K562 (cell line): ENCODE data around the gene MRPL37. TPM values are rescaled to one million over a fixed set of nuclear protein-coding genes. Genes with fewer than 3 reads are reported as not detected.
"Not testable (repeated sequence)": the region's sequence is repeated elsewhere in the genome, so short reads cannot be mapped to it uniquely, and the experiment has no call there.

Source experiments
- ATAC-seq: fragments of 200-7000 bp; cut with Tn5 transposase; 3 replicates; pipeline ENCODE4 v1.9.1; 2020; ENCODE audit warnings: moderate library complexity
- BruUV-seq: library from RNA; stranded (reverse); fragments of 400-500 nt; replicated peaks from 2 replicates; lab custom pipeline; 2021; lab: Mats Ljungman, UMichigan
- CTCF ChIA-PET: fragments of 300-600 bp; formaldehyde crosslinking; extraction: SDS; loops from one replicate; lab custom pipeline; 2021; ENCODE audit warnings: low intra/inter-chr PET ratio; lab: Yijun Ruan, JAX
- POLR2A ChIA-PET: fragments of 300-600, 350-650 bp; sonication (Branson Sonifier 250); formaldehyde crosslinking; extraction: SDS; loops from one replicate; lab custom pipeline; 2021; ENCODE audit warnings: antibody characterized with exemption, inconsistent platforms; lab: Yijun Ruan, JAX
- DNase-seq, 4 experiments: peaks; one replicate each; pipeline versions ENCODE4 v3.0.0 to v3.0.0-alpha.2; 2011 to 2018; ENCODE audit warnings: low spot score in 3 of 4, mixed read lengths in 3 of 4; ENCODE audit errors: extremely low read depth in 1 of 4
- FAIRE-seq: peaks from 2 replicates; lab custom pipeline; 2011; peaks lifted over from hg19 to GRCh38; lab: Jason Lieb, UNC
- H2AFZ ChIP-seq: 2 replicates; pipeline ENCODE4 v1.6.0; 2011; ENCODE audit warnings: low read depth, low read length, control low read depth, inconsistent platforms
- H3K27ac ChIP-seq: fragments of 200-600 bp; 3 replicates; pipeline ENCODE4 v1.8.0; 2011; ENCODE audit warnings: low read depth, mild to moderate bottlenecking, control low read depth, inconsistent platforms, low read length, moderate library complexity, mixed read lengths; ENCODE audit errors: extremely low read depth
- H3K27me3 ChIP-seq, 2 experiments: fragments of 300-600 bp in 1 of 2; 2 replicates in 1 of 2; 3 replicates in 1 of 2; pipeline versions ENCODE4 v1.6.0 to v1.8.0; 2011; ENCODE audit warnings: inconsistent platforms in 2 of 2, low read length in 2 of 2, mild to moderate bottlenecking in 1 of 2, mixed read lengths in 1 of 2, moderate library complexity in 1 of 2; ENCODE audit not compliant: control insufficient read depth in 2 of 2, insufficient read depth in 2 of 2
- H3K36me3 ChIP-seq: fragments of 300-600 bp; 3 replicates; pipeline ENCODE4 v1.8.0; 2011; ENCODE audit warnings: mild to moderate bottlenecking, low read length, inconsistent platforms; ENCODE audit not compliant: control insufficient read depth, insufficient read depth
- H3K4me1 ChIP-seq, 2 experiments: fragments of 200-600 bp in 1 of 2; replicated peaks in 1 of 2; 2 replicates in 1 of 2; 3 replicates in 1 of 2; pipeline versions ENCODE4 v1.5.1 to v1.8.0; 2011; ENCODE audit warnings: inconsistent platforms in 2 of 2, low read length in 2 of 2, mild to moderate bottlenecking in 1 of 2, mixed read lengths in 1 of 2, moderate library complexity in 1 of 2; ENCODE audit not compliant: control insufficient read depth in 2 of 2, insufficient read depth in 2 of 2
- H3K4me2 ChIP-seq: 2 replicates; pipeline ENCODE4 v1.6.1; 2011; ENCODE audit warnings: low read length, control low read depth, inconsistent platforms, mixed read lengths; ENCODE audit not compliant: insufficient read depth
- H3K4me3 ChIP-seq: fragments of 200-600 bp; sonication (generic), shearing (Covaris generic); 2 replicates; pipeline ENCODE4 v1.5.1; 2016; ENCODE audit warnings: control low read depth, inconsistent platforms
- H3K79me2 ChIP-seq: fragments of 200-600 bp; 3 replicates; pipeline ENCODE4 v1.8.0; 2011; ENCODE audit warnings: low read length, inconsistent platforms; ENCODE audit not compliant: control insufficient read depth, insufficient read depth
- H3K9ac ChIP-seq, 2 experiments: 2 replicates each; pipeline versions ENCODE4 v1.6.0 to v1.6.1; 2011; ENCODE audit warnings: low read depth in 2 of 2, low read length in 2 of 2, control low read depth in 1 of 2, inconsistent platforms in 1 of 2, mild to moderate bottlenecking in 1 of 2, mixed read lengths in 1 of 2; ENCODE audit not compliant: insufficient read depth in 1 of 2
- H3K9me1 ChIP-seq: one replicate; pipeline ENCODE4 v1.6.0; 2011; ENCODE audit warnings: inconsistent platforms, mild to moderate bottlenecking, low read length, moderate library complexity; ENCODE audit not compliant: control insufficient read depth, insufficient read depth
- H3K9me3 ChIP-seq: replicated peaks from 2 replicates; pipeline ENCODE4 v1.5.1; 2011; ENCODE audit warnings: low read depth, low read length, inconsistent platforms; ENCODE audit not compliant: control insufficient read depth, insufficient read depth
- H4K20me1 ChIP-seq: replicated peaks from 2 replicates; pipeline ENCODE4 v1.6.1; 2011; ENCODE audit warnings: low read length, inconsistent platforms, mixed read lengths; ENCODE audit not compliant: control insufficient read depth, insufficient read depth
- FOSL1 ChIP-seq: fragments of 200-800 bp; sonication (Bioruptor generic); conservative IDR thresholded peaks from 2 replicates; pipeline ENCODE4 v1.6.1; 2016; ENCODE audit warnings: missing genetic modification characterization, missing compliant biosample characterization
- SPI1 ChIP-seq: IDR thresholded peaks from 2 replicates; pipeline ENCODE4 v1.6.1; 2011; ENCODE audit warnings: low read depth, low read length, control low read depth, borderline replicate concordance
- ZFX ChIP-seq: sonication (generic); formaldehyde crosslinking; IDR thresholded peaks from 2 replicates; pipeline ENCODE4 v1.8.0; 2022; ENCODE audit warnings: mild to moderate bottlenecking, missing genetic modification reagents, moderate library complexity
- ZNF384 ChIP-seq: IDR thresholded peaks from 2 replicates; pipeline ENCODE4 v1.6.1; 2012; ENCODE audit warnings: low read depth, low read length, improper control_type of control experiment
- WGBS: fragments of 100-300 bp; shearing (Covaris generic); methylation state at CpG from one replicate; pipeline ENCODE4 v1.1.6; 2016; ENCODE audit warnings: low coverage, mixed read lengths; ENCODE audit not compliant: insufficient coverage; ENCODE audit errors: missing lambda C conversion rate; 5-methylcytosine and 5-hydroxymethylcytosine counted together
- in situ Hi-C: fragments of 300-500 bp; cut with MboI; formaldehyde crosslinking; loops from 4 replicates; pipeline ENCODE4 v1.15.0; 2018; ENCODE audit warnings: inconsistent platforms, mixed read lengths
- intact Hi-C: fragments of 100-400 bp; cut with micrococcal nuclease; formaldehyde crosslinking; loops from 2 replicates; pipeline ENCODE4 v1.14.2; 2022
- polyA plus RNA-seq, 8 experiments: library from polyadenylated mRNA; depleted of rRNA in 4 of 8; stranded (reverse) in 5 of 8; unstranded in 3 of 8; fragments of >200 nt; fragmentation: Nextera tagmentation in 2 of 8; fragmentation: Illumina TruSeq in 1 of 8; extraction: Ambion mirVana in 2 of 8; extraction: Trizol in 1 of 8; gene quantifications; 2 replicates each; pipeline versions ENCODE4 v1.2.1 to v1.2.3, GENCODE V29; 2011 to 2014; ENCODE audit warnings: inconsistent platforms in 1 of 8, missing spikeins in 1 of 8
- total RNA-seq, 7 experiments: library from RNA; depleted of rRNA in 6 of 7; stranded (reverse); fragments of >200 nt in 6 of 7; fragmentation: Illumina TruSeq in 2 of 7; extraction: Trizol in 2 of 7; gene quantifications; 2 replicates each; pipeline versions ENCODE4 v1.2.1 to v1.2.3, GENCODE V29; 2011 to 2021; ENCODE audit warnings: low replicate concordance in 1 of 7

The MRPL37 gene
- total and polyA plus RNA-seq, 9 of the 15 experiments (the other 6 are each of a cell fraction or from before 2014, with no cell fraction given), result 52.2 to 303 (median 180) TPM

DNA sequence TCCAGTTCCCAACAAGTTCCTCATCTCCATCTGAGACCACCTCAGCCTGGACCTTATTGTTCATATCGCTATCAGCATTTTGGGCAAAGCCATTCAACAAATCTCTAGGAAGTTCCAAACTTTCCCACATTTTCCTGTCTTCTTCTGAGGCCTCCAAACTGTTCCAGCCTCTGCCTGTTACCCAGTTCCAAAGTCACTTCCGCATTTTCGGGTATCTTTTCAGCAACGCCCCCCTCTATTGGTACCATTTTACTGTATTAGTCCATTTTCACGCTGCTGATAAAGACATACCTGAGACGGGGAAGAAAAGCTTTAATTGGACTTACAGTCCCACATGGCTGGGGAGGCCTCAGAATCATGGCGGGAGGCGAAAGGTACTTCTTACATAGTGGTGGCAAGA is 33.6 kb upstream of the MRPL37 start:
- BruUV-seq, H3K36me3 ChIP-seq, DNase-seq, H3K27me3 ChIP-seq, H3K9me3 ChIP-seq, H3K9me1 ChIP-seq: not testable (repeated sequence)
- TF ChIP-seq ZFX (CRISPR knock-in tag), result 0 out of 2 replicates have a peak, but pooled peaks have one; percentile 17
- TF ChIP-seq SPI1, result peak; percentile 83
- TF ChIP-seq, all 486 proteins: peak for 2; not testable (repeated sequence) for 484
- H4K20me1 ChIP-seq, H3K9ac ChIP-seq, H3K27ac ChIP-seq, H3K79me2 ChIP-seq, CTCF ChIA-PET, H3K4me2 ChIP-seq, in situ Hi-C loops, FAIRE-seq, H3K4me3 ChIP-seq, ATAC-seq: not testable (repeated sequence)
- intact Hi-C loops, result loop anchor here (5.0 kb wide), 1 partner anchor 44 kb away; no protein-coding TSS in a partner anchor
- POLR2A ChIA-PET, result interaction anchor here (0.6 kb wide), 2 partner anchors 13 to 583 kb away, joined by 3 to 4 read pairs; partner anchors contain the start of gene CDCP2
- peaks cover 12 to 20% of the 10 kb centered on the region in 2 experiments; a peak in 4 of 5 replicates for H3K4me1 ChIP-seq
- WGBS, result 36% methylated on average over 8 of the region's 8 CpGs
- peak overlapping the region; percentile 43 for H2AFZ ChIP-seq

DNA sequence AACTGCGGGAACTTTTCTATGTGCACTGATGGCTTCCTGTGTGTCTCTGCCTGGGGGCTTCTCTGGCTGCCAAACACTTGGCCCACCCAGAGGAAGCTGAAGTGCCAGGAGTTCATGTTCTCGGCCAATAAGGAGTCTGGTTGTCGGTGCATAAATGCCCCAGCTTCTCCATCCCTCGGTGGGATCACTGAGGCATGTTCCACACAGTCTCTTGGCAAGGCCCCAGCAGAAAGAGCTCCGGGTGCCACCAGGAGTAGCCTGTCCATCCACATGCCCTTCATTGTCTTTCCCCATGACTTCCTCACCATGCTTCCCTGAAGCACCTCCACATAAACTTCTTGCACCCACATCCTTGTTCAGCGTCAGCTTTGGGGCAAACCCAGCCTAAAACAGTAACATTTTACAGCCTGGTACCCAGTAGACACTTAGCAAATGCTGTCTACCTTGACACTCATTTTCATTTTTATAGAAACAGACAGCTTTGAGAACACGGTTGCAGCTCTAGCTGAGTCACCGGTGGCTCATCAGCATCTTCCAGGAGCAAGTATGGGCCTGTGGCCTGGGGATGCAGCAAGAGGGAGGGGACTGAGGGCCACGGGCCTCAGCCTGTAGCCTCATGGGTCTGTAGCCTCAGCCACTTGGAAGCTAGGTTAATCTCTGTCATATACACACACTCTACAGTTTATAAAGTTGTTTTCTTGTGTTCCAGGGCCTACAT is 32.4 kb upstream of the MRPL37 start:
- H3K9me3 ChIP-seq, result no peaks in the 10 kb centered on the region
- FAIRE-seq, result peak; percentile 11
- WGBS, result 55% methylated on average over 9 of the region's 9 CpGs
- no peak overlapping the region for H2AFZ ChIP-seq
- intact Hi-C loops (loop anchor here (5.0 kb wide), 1 partner anchor 45 kb away; no protein-coding TSS in a partner anchor), in situ Hi-C loops (no loop called here)
- no peak for ATAC-seq
- H3K9ac ChIP-seq, result 0 out of 4 replicates have a peak overlapping the region, but pooled peaks of 1 of the 2 experiments have one; percentile 27
- DNase-seq, result no peak
- H3K27ac ChIP-seq, result no peak overlapping the region
- CTCF ChIA-PET, result no interaction called here
- H3K79me2 ChIP-seq, result no peaks in the 10 kb centered on the region
- no peaks in the 10 kb centered on the region for H3K36me3 ChIP-seq
- H3K4me1 ChIP-seq, result peaks cover 12 to 20% of the 10 kb centered on the region in 2 experiments; a peak in 4 of 5 replicates
- H3K4me3 ChIP-seq, result no peak overlapping the region
- H4K20me1 ChIP-seq, result no peaks in the 10 kb centered on the region
- H3K27me3 ChIP-seq, result no peaks in the 10 kb centered on the region
- no peak overlapping the region for H3K4me2 ChIP-seq
- POLR2A ChIA-PET, result interaction anchor here (0.6 kb wide), 1 partner anchor 45 kb away, joined by 3 read pairs; no protein-coding TSS in a partner anchor
- H3K9me1 ChIP-seq, result no peaks in the 10 kb centered on the region
- no TSS peak for BruUV-seq
- TF ChIP-seq FOSL1 (tag) (peak; percentile 49), ZNF384 (no peak)
